ENCODE data around the gene KIAA0319L. TPM values are rescaled to one million over a fixed set of nuclear protein-coding genes. Genes with fewer than 3 reads are reported as not detected.
A peak's percentile ranks its signal among the peaks of the same experiment; 100 is the strongest.

Gene KIAA0319L
- polyA plus RNA-seq (2013, experiment 1 of 2), result 51.7 TPM
- 56.8 TPM for polyA plus RNA-seq (2013, experiment 2 of 2)

GRCh38 chr1:35557118-35557610, at the start of gene KIAA0319L:
Gene KIAA0319L (minus strand): TSS chr1:35557403. CDS start chr1:35554491, 2,912 bp downstream.
- WGBS, 2 experiments (ENCODE audit: insufficient coverage in 2 of 2), result 0% methylated on average over 8 to 13 of the region's 39 CpGs
- no peaks in the 10 kb centered on the region for H3K9me3 ChIP-seq (ENCODE audit: control insufficient read depth, low read length)
- peak within 1 kb of the TSS; percentile 84 for H3K4me3 ChIP-seq (ENCODE audit: extremely low read depth, insufficient read depth, low read length, poor library complexity, severe bottlenecking)
- H3K4me1 ChIP-seq (ENCODE audit: control insufficient read depth, insufficient read depth, low read length, poor library complexity, severe bottlenecking), result peaks cover 34% of the 10 kb centered on the region
- H3K36me3 ChIP-seq (ENCODE audit: control insufficient read depth, insufficient read depth, low read length), result peaks cover 47% of the 10 kb centered on the region
- H3K27ac ChIP-seq (ENCODE audit: low read depth, low read length, severe bottlenecking), result peak within 1 kb of the TSS; percentile 93

GRCh38 chr1:35605867-35606182, 48.6 kb upstream of the KIAA0319L start:
- Histone ChIP-seq H3K4me3 (ENCODE audit: extremely low read depth, insufficient read depth, low read length, poor library complexity, severe bottlenecking) (no peak overlapping the region), H3K27ac (ENCODE audit: low read depth, low read length, severe bottlenecking) (peak overlapping the region; percentile 91), H3K9me3 (ENCODE audit: control insufficient read depth, low read length) (no peaks in the 10 kb centered on the region), H3K36me3 (ENCODE audit: control insufficient read depth, insufficient read depth, low read length) (peaks cover 79% of the 10 kb centered on the region), H3K4me1 (ENCODE audit: control insufficient read depth, insufficient read depth, low read length, poor library complexity, severe bottlenecking) (peaks cover 37% of the 10 kb centered on the region)
- WGBS, 2 experiments (ENCODE audit: insufficient coverage in 2 of 2), result 64 to 74% methylated on average over 3 of the region's 4 CpGs

DNA sequence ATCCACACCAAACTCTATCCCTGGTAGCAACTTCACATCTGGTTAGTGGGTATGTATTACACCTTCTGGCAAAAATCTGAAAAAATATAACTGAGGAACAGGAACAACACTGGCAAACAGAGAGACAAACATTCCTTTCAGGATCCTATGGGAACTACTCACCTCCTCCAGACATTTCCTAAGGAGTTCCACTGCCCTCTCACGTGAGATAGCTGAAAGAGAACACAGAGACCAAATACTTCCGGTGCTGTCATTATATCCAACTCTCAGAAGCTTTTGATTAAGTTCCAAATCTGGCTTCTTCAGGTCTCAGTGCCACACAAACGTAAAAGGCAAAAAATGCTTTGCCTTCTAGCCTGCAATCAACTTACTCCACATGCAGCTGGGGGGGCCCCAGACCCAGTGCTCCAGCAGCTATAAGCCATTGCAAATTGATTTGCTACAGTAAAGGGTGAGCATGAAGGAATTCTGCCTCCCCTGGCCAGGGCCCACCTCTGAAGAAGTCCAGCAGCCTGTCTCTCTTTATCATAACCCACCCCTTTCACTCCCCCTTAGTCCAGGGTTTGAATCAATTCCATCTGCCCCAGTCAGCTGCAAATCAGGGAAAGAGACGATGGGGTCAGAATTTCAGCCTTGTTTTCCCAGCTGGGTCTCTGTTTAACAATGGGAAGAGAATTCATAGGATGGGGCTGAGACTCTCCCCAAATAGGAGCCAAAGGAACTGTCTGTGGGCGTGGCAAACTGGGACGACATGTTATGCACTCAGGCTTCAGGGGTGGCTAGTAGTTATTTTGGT, 48.1 kb upstream of the KIAA0319L start:
- peaks cover 80% of the 10 kb centered on the region for H3K36me3 ChIP-seq (ENCODE audit: control insufficient read depth, insufficient read depth, low read length)
- H3K9me3 ChIP-seq (ENCODE audit: control insufficient read depth, low read length), result no peaks in the 10 kb centered on the region
- WGBS, 2 experiments (ENCODE audit: insufficient coverage in 2 of 2), result 66 to 75% methylated on average over 5 to 6 of the region's 6 CpGs
- peak overlapping the region; percentile 91 for H3K27ac ChIP-seq (ENCODE audit: low read depth, low read length, severe bottlenecking)
- H3K4me3 ChIP-seq (ENCODE audit: extremely low read depth, insufficient read depth, low read length, poor library complexity, severe bottlenecking), result no peak overlapping the region
- H3K4me1 ChIP-seq (ENCODE audit: control insufficient read depth, insufficient read depth, low read length, poor library complexity, severe bottlenecking), result peaks cover 37% of the 10 kb centered on the region

- no CpG with 5 or more reads among the region's 4 CpGs for WGBS, 2 experiments (ENCODE audit: insufficient coverage in 2 of 2)
- Histone ChIP-seq H3K27ac (ENCODE audit: low read depth, low read length, severe bottlenecking) (peak overlapping the region; percentile 42), H3K4me3 (ENCODE audit: extremely low read depth, insufficient read depth, low read length, poor library complexity, severe bottlenecking) (no peak overlapping the region), H3K4me1 (ENCODE audit: control insufficient read depth, insufficient read depth, low read length, poor library complexity, severe bottlenecking) (peaks cover 33% of the 10 kb centered on the region), H3K9me3 (ENCODE audit: control insufficient read depth, low read length) (no peaks in the 10 kb centered on the region), H3K36me3 (ENCODE audit: control insufficient read depth, insufficient read depth, low read length) (peaks cover 76% of the 10 kb centered on the region)
Observed at GRCh38 chr1:35603941-35604340, 46.7 kb upstream of the KIAA0319L start.

DNA sequence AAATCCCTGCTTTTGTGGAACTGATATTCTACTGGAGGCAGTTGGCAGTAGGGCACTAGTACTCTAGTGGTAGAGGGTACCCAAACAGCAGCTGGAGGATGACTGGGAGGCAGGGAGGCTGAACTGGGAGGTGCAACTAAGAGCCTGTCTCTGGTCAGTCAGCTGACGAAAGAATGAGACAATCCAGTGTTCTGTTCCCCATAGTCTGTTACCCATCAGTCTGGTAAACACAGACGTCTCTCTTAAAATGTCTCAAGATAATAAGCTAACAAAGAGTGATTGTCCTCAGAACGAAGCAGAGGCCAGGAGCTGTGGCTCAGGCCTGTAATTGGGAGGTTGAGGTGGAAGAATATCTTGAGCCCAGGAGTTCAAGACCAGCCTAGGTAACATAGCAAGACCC, 46.3 kb upstream of the KIAA0319L start:
- Histone ChIP-seq H3K36me3 (ENCODE audit: control insufficient read depth, insufficient read depth, low read length) (peaks cover 74% of the 10 kb centered on the region), H3K9me3 (ENCODE audit: control insufficient read depth, low read length) (no peaks in the 10 kb centered on the region), H3K27ac (ENCODE audit: low read depth, low read length, severe bottlenecking) (peak overlapping the region; percentile 42), H3K4me1 (ENCODE audit: control insufficient read depth, insufficient read depth, low read length, poor library complexity, severe bottlenecking) (peaks cover 33% of the 10 kb centered on the region), H3K4me3 (ENCODE audit: extremely low read depth, insufficient read depth, low read length, poor library complexity, severe bottlenecking) (no peak overlapping the region)
- WGBS, 2 experiments (ENCODE audit: insufficient coverage in 2 of 2), result 60% methylated on average over 1 of the region's 3 CpGs; no CpG with 5 or more reads in 1 of the 2 experiments

GRCh38 chr1:35600593-35600992, 43.4 kb upstream of the KIAA0319L start:
- H3K4me1 ChIP-seq (ENCODE audit: control insufficient read depth, insufficient read depth, low read length, poor library complexity, severe bottlenecking), result peaks cover 27% of the 10 kb centered on the region
- no peak overlapping the region for H3K4me3 ChIP-seq (ENCODE audit: extremely low read depth, insufficient read depth, low read length, poor library complexity, severe bottlenecking)
- no peak overlapping the region for H3K27ac ChIP-seq (ENCODE audit: low read depth, low read length, severe bottlenecking)
- H3K9me3 ChIP-seq (ENCODE audit: control insufficient read depth, low read length), result no peaks in the 10 kb centered on the region
- peaks cover 60% of the 10 kb centered on the region for H3K36me3 ChIP-seq (ENCODE audit: control insufficient read depth, insufficient read depth, low read length)
- 91 to 100% methylated on average over 2 to 3 of the region's 3 CpGs for WGBS, 2 experiments (ENCODE audit: insufficient coverage in 2 of 2)

GRCh38 chr1:35599411-35599810, 42.2 kb upstream of the KIAA0319L start:
- Histone ChIP-seq H3K9me3 (ENCODE audit: control insufficient read depth, low read length) (no peaks in the 10 kb centered on the region), H3K36me3 (ENCODE audit: control insufficient read depth, insufficient read depth, low read length) (peaks cover 58% of the 10 kb centered on the region), H3K4me1 (ENCODE audit: control insufficient read depth, insufficient read depth, low read length, poor library complexity, severe bottlenecking) (peaks cover 15% of the 10 kb centered on the region), H3K4me3 (ENCODE audit: extremely low read depth, insufficient read depth, low read length, poor library complexity, severe bottlenecking) (no peak overlapping the region), H3K27ac (ENCODE audit: low read depth, low read length, severe bottlenecking) (no peak overlapping the region)
- WGBS, 2 experiments (ENCODE audit: insufficient coverage in 2 of 2), result 96 to 97% methylated on average over 3 of the region's 3 CpGs

DNA sequence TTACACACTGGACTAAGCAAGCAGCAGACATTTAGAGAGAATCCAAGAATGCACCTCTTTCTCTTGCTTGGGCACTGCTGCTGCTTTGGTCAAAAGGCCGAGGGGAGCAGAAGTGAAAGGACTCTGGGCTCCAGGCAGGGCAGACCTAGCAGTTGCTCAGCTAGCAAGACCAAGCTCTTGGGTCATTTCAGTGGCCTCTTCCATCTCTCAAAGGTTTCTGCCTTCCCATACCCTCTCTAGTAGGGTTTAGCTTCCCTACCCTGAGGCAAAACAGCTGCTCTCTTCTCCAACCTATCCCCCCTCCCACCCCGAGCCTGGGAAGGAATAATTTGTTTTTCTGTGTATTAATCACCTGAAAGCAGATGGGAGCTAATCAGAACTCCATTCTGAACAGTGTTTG, 41.7 kb upstream of the KIAA0319L start:
- Histone ChIP-seq H3K9me3 (ENCODE audit: control insufficient read depth, low read length) (no peaks in the 10 kb centered on the region), H3K4me3 (ENCODE audit: extremely low read depth, insufficient read depth, low read length, poor library complexity, severe bottlenecking) (no peak overlapping the region), H3K36me3 (ENCODE audit: control insufficient read depth, insufficient read depth, low read length) (peaks cover 58% of the 10 kb centered on the region), H3K4me1 (ENCODE audit: control insufficient read depth, insufficient read depth, low read length, poor library complexity, severe bottlenecking) (peaks cover 10% of the 10 kb centered on the region), H3K27ac (ENCODE audit: low read depth, low read length, severe bottlenecking) (no peak overlapping the region)
- WGBS, 2 experiments (ENCODE audit: insufficient coverage in 2 of 2), result 93 to 100% methylated on average over 1 of the region's 2 CpGs

DNA sequence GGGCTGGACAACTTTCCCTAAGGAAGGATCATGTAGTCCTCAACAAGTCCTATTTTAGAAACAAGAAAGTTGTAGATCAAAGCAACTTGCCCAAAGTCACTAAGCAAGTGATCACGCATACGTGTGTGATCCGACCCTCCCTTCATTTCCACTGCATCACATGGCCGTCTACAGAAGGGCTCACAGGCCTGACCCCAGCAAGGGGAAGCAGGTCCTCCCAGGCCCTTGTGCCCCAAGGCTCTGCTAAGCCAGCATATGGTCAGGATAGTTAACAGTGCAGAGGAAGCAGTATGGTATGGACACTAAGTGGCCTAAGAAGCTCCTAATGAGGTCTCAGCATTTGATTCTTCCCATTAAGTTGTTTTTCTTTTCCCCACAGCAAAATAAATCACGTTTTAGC, 40.7 kb upstream of the KIAA0319L start:
- H3K9me3 ChIP-seq (ENCODE audit: control insufficient read depth, low read length), result no peaks in the 10 kb centered on the region
- no peak overlapping the region for H3K4me3 ChIP-seq (ENCODE audit: extremely low read depth, insufficient read depth, low read length, poor library complexity, severe bottlenecking)
- H3K27ac ChIP-seq (ENCODE audit: low read depth, low read length, severe bottlenecking), result no peak overlapping the region
- peaks cover 2% of the 10 kb centered on the region for H3K4me1 ChIP-seq (ENCODE audit: control insufficient read depth, insufficient read depth, low read length, poor library complexity, severe bottlenecking)
- 95 to 96% methylated on average over 3 of the region's 5 CpGs for WGBS, 2 experiments (ENCODE audit: insufficient coverage in 2 of 2)
- H3K36me3 ChIP-seq (ENCODE audit: control insufficient read depth, insufficient read depth, low read length), result peaks cover 48% of the 10 kb centered on the region

- WGBS, 2 experiments (ENCODE audit: insufficient coverage in 2 of 2), result 98 to 100% methylated on average over 4 of the region's 7 CpGs
- Histone ChIP-seq H3K36me3 (ENCODE audit: control insufficient read depth, insufficient read depth, low read length) (peaks cover 26% of the 10 kb centered on the region), H3K27ac (ENCODE audit: low read depth, low read length, severe bottlenecking) (no peak overlapping the region), H3K4me3 (ENCODE audit: extremely low read depth, insufficient read depth, low read length, poor library complexity, severe bottlenecking) (no peak overlapping the region), H3K4me1 (ENCODE audit: control insufficient read depth, insufficient read depth, low read length, poor library complexity, severe bottlenecking) (no peaks in the 10 kb centered on the region), H3K9me3 (ENCODE audit: control insufficient read depth, low read length) (no peaks in the 10 kb centered on the region)
Observed at GRCh38 chr1:35595684-35596083, 38.5 kb upstream of the KIAA0319L start.

Data from mesodermal cell (in vitro differentiated cells).